DMS 273 treated with DMSO at 0.1 percent for 48 hours (cell line): ENCODE measurements around the gene TBX15.
"Not testable (repeated sequence)": the region's sequence is repeated elsewhere in the genome, so short reads cannot be mapped to it uniquely, and the experiment has no call there.

Source experiments
- DNase-seq: peaks from one replicate; lab custom pipeline; 2025; lab: John Stamatoyannopoulos, UW

The TBX15 gene

GRCh38 chr1:118958937-118959631 is 29.1 kb downstream of the TBX15 start:
- no peak for DNase-seq

DNA sequence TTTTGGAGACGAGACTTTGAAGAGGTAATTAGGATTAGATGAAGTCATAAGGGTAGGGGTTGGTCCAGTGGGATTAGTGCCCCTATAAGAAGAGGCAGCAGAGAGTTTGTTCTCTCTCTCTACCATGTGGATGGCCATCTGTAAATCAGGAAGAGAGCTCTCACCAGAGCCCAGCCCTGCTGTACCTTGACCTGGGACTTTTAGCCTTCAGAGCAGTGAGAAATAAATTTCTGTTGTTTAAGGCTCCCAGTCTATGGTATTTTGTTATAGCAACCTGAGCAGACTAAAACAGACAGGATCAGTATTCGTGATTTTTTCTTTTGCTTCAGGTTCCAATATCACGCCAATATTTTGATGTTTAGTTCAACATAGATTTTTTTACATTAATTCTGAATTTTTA is 30.0 kb downstream of the TBX15 start:
- no peak for DNase-seq

GRCh38 chr1:118957579-118957978 is 30.6 kb downstream of the TBX15 start:
- DNase-seq = not testable (repeated sequence)

- DNase-seq = no peak
Measured at GRCh38 chr1:118954301-118954905, 33.7 kb downstream of the TBX15 start.

- DNase-seq = no peak
Measured at GRCh38 chr1:118951270-118951936, 36.7 kb downstream of the TBX15 start.

- DNase-seq = no peak
Measured at GRCh38 chr1:118949315-118949714, 38.8 kb downstream of the TBX15 start.

GRCh38 chr1:118948846-118949245 is 39.3 kb downstream of the TBX15 start:
- DNase-seq = no peak

GRCh38 chr1:118948351-118948750 is 39.8 kb downstream of the TBX15 start:
- no peak for DNase-seq

GRCh38 chr1:118947790-118948189 is 40.4 kb downstream of the TBX15 start:
- no peak for DNase-seq

- no peak for DNase-seq
Measured at GRCh38 chr1:118947003-118947765, 41.0 kb downstream of the TBX15 start.

- DNase-seq = no peak
Measured at GRCh38 chr1:118945489-118945888, 42.7 kb downstream of the TBX15 start.

DNA sequence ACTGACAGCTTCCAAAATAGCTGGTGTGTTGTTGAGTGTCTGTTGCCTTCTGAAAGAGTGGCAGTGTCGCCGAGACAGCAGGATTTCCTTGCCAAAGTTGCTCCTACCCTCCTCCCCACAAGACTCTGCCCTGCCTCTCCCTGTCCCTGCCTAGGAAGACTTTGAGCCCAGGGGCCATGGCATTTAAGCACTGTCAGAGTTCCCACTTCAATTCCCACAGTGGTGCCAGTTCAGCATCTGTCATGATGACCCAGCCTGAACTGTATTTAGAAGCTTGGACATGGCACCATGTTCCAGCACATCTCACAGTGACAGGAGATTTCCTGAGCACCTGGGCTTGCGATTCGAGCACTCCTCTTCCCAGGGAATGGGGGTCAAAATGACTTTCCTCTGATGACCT is 43.6 kb downstream of the TBX15 start:
- DNase-seq = no peak

DNA sequence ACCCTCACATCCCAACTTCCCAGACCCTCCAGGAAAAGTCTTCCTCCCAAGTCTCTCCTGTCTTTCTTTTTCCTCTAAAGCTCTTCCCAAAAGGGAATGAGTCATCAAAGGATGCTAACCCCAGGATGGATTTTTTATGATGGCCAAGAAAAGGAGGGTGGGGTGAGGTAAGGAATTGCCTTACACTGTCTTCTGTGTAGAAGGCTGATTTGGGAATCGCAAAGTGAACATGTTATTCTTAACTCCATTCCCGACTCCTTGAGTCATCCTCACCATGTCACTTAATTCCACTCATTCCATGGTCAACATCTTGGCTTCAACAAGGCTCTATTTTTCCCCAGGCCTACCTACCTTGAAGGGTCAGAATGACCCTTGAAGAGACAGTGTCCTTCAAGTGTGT is 44.0 kb downstream of the TBX15 start:
- no peak for DNase-seq

GRCh38 chr1:118940957-118941356 is 47.2 kb downstream of the TBX15 start:
- DNase-seq = no peak

DNA sequence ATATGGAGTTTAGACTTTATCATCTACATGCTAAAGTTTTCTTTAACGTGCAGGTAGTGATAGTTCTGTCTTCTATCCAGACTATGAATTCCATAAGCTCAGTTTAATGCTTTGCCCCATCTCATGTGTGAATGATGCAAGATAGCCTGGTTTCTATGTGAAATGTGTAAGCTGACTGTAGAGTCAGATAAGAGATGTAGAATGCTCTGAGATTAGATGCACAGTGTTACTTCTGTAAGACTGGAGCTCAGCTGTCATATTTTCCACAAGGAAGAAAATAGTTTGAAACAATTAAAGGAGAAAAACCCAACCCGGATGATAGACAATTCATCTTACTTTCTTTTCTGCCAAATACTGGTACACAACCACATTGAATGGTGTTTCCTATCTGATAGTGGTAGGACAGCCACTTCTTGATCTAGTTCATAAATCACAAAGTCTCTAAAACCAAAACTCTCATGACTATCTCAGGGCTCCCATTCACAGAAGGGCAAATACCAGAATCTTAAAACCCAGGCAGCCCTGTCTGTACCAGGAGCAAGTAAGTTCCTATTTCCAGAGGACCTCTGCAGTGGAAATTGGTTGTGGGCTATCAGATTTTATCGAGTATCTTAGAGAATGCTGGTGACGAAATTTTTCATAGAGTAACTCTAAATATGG is 50.6 kb downstream of the TBX15 start:
- no peak for DNase-seq

GRCh38 chr1:118934706-118935105 is 53.4 kb downstream of the TBX15 start:
- no peak for DNase-seq

- no peak for DNase-seq
Measured at GRCh38 chr1:118933051-118933781, 54.9 kb downstream of the TBX15 start.

DNA sequence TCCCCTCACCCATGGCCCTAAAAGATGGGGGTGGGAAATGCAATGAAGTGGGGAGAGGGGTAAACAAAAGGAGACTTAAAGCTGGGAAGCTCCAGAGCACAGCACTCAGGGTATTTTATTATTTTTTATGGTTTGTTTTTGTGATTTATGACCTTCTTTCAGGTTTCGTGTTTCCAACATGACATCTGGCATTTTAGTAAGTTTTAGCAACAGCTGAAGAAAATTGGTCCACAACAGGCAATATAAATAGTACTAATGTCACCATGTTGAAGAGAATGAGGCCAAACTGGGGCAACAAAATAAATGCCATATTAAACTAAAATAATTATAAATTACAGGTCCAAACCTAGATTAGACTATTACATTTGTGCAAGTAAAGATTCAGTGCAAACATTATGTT is 56.3 kb downstream of the TBX15 start:
- DNase-seq = no peak

DNA sequence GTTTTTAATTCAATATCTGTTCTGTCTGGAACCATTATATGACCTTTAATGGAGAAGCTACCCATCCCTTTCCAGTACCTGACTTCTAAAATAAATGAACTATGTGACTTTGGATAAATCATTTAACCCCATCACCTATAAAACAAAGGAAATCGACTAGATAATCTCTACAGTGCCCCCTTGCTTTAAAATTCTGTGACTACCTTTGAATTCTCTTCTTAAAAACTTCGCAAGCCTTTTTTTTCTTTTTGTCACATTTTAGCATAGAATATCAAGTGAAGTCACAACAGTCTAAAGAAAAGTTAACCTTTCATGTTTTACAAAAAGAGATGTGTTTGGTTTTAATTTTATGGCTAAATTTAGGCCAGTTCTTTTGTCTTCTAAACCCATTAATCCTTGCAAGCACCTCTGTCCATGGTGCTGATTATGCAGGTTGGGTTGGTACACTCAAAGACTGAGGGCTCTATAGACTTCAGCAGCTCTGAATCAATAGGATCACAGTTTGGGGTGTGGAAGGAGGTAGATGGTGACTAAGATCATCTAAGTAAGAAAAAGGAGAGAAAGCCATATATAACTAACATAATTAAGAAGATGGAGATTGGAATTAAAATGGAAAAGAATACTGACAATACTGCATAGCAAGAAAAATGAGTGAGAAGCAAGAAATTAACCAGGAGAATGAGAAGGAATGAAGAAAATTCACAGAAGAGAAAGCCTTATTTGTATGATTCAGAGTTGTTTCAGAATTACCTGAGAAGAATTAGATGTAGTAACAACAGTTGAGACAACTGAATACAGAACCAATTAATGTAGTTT is 59.2 kb downstream of the TBX15 start:
- DNase-seq = no peak

DNA sequence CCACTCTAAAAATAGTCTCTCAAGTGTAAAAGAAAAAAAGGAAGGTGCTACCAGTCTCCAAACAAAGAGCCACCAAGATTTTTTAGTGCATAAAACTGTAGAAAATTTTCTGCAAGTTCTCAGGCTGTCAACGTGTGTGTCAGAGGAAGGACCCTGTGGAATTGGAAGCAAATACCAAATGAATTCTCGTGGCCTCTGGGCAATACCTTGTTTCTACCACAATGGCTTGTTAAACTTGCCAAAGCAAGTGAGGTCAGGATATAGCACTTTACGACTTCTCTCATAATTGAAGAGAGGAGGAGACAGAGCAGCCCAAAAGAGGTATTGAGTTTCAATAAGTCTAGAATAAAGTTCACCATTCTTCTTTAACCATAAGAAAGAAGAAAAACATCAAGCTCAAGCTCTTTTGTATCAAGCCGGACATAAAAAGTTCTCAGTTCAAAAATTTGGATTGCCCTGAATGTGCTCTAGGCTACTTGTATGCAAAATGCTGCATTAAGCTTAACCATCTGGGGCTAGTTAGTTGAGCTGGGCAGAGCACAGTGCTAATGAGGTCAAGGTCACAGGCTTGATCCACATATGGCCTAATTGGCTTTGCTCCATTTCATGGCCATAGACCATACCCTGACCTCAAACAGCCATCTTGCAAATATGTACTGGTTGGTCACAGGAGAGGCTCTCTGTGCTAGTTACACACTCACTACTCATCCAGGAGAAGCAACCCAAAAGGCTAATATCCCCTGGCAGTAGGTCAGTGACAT is 60.5 kb downstream of the TBX15 start:
- no peak for DNase-seq
